ENCODE data around the gene WFDC13. TPM values are rescaled to one million over a fixed set of nuclear protein-coding genes. Genes with fewer than 3 reads are reported as not detected.
"Not testable (repeated sequence)": the region's sequence is repeated elsewhere in the genome, so short reads cannot be mapped to it uniquely, and the experiment has no call there.

WFDC13 gene
- total and polyA plus RNA-seq, 9 donors = not detected

- not testable (repeated sequence) for H3K36me3 ChIP-seq (ENCODE audit: control insufficient read depth, insufficient read depth, low read length); H3K27me3 ChIP-seq (ENCODE audit: control insufficient read depth, insufficient read depth, low read length); DNase-seq; H3K9me3 ChIP-seq (replicated peaks; ENCODE audit: control insufficient read depth, low read depth, low read length); H3K4me3 ChIP-seq (ENCODE audit: low read length); H3K27ac ChIP-seq (ENCODE audit: low read length); H3K4me1 ChIP-seq (ENCODE audit: control insufficient read depth, insufficient read depth, low read length)
Observed at GRCh38 chr20:45716141-45716688, 14.4 kb downstream of the WFDC13 start.

- Histone ChIP-seq H3K4me1 (ENCODE audit: control insufficient read depth, insufficient read depth, low read length) (no peaks in the 10 kb centered on the region), H3K36me3 (ENCODE audit: control insufficient read depth, insufficient read depth, low read length) (no peaks in the 10 kb centered on the region), H3K4me3 (ENCODE audit: low read length) (no peak within 1 kb of the TSS), H3K27ac (ENCODE audit: low read length) (no peak within 1 kb of the TSS), H3K9me3 (replicated peaks; ENCODE audit: control insufficient read depth, low read depth, low read length) (no peaks in the 10 kb centered on the region), H3K27me3 (ENCODE audit: control insufficient read depth, insufficient read depth, low read length) (no peaks in the 10 kb centered on the region)
- no CpG with 5 or more reads among the region's 1 CpG for WGBS (ENCODE audit: insufficient coverage)
- no peak for DNase-seq
Observed at GRCh38 chr20:45722047-45722446, 20.2 kb downstream of the WFDC13 start, which contains the start of gene SPINT4. SPINT4 (plus strand) TSS chr20:45722347; CDS start chr20:45722368, 21 bp downstream.

- no peak for DNase-seq
- H3K36me3 ChIP-seq (ENCODE audit: control insufficient read depth, insufficient read depth, low read length) = no peaks in the 10 kb centered on the region
- no peaks in the 10 kb centered on the region for H3K9me3 ChIP-seq (replicated peaks; ENCODE audit: control insufficient read depth, low read depth, low read length)
- no peaks in the 10 kb centered on the region for H3K27me3 ChIP-seq (ENCODE audit: control insufficient read depth, insufficient read depth, low read length)
- no peaks in the 10 kb centered on the region for H3K4me1 ChIP-seq (ENCODE audit: control insufficient read depth, insufficient read depth, low read length)
- no peak overlapping the region for H3K27ac ChIP-seq (ENCODE audit: low read length)
- no peak overlapping the region for H3K4me3 ChIP-seq (ENCODE audit: low read length)
Observed at GRCh38 chr20:45725134-45725533, 23.3 kb downstream of the WFDC13 start.

- no peaks in the 10 kb centered on the region for H3K27me3 ChIP-seq (ENCODE audit: control insufficient read depth, insufficient read depth, low read length)
- H3K9me3 ChIP-seq (replicated peaks; ENCODE audit: control insufficient read depth, low read depth, low read length) = peaks cover 7% of the 10 kb centered on the region
- no peak overlapping the region for H3K27ac ChIP-seq (ENCODE audit: low read length)
- no peaks in the 10 kb centered on the region for H3K4me1 ChIP-seq (ENCODE audit: control insufficient read depth, insufficient read depth, low read length)
- no peak overlapping the region for H3K4me3 ChIP-seq (ENCODE audit: low read length)
- H3K36me3 ChIP-seq (ENCODE audit: control insufficient read depth, insufficient read depth, low read length) = no peaks in the 10 kb centered on the region
- WGBS (ENCODE audit: insufficient coverage) = no CpG with 5 or more reads among the region's 2 CpGs
- no peak for DNase-seq
Observed at GRCh38 chr20:45727044-45727443, 25.2 kb downstream of the WFDC13 start.

GRCh38 chr20:45732199-45732598 is 30.4 kb downstream of the WFDC13 start:
- Histone ChIP-seq H3K4me1 (ENCODE audit: control insufficient read depth, insufficient read depth, low read length) (no peaks in the 10 kb centered on the region), H3K9me3 (replicated peaks; ENCODE audit: control insufficient read depth, low read depth, low read length) (peaks cover 7% of the 10 kb centered on the region), H3K4me3 (ENCODE audit: low read length) (no peak overlapping the region), H3K27me3 (ENCODE audit: control insufficient read depth, insufficient read depth, low read length) (no peaks in the 10 kb centered on the region), H3K36me3 (ENCODE audit: control insufficient read depth, insufficient read depth, low read length) (no peaks in the 10 kb centered on the region), H3K27ac (ENCODE audit: low read length) (no peak overlapping the region)
- DNase-seq = no peak

GRCh38 chr20:45735552-45735951 is 33.7 kb downstream of the WFDC13 start:
- DNase-seq = no peak
- Histone ChIP-seq H3K9me3 (replicated peaks; ENCODE audit: control insufficient read depth, low read depth, low read length) (peaks cover 7% of the 10 kb centered on the region), H3K36me3 (ENCODE audit: control insufficient read depth, insufficient read depth, low read length) (no peaks in the 10 kb centered on the region), H3K27me3 (ENCODE audit: control insufficient read depth, insufficient read depth, low read length) (no peaks in the 10 kb centered on the region), H3K27ac (ENCODE audit: low read length) (no peak overlapping the region), H3K4me3 (ENCODE audit: low read length) (no peak overlapping the region), H3K4me1 (ENCODE audit: control insufficient read depth, insufficient read depth, low read length) (no peaks in the 10 kb centered on the region)
- WGBS (ENCODE audit: insufficient coverage) = 92% methylated on average over 7 of the region's 8 CpGs

- no peak for DNase-seq
- no peaks in the 10 kb centered on the region for H3K27me3 ChIP-seq (ENCODE audit: control insufficient read depth, insufficient read depth, low read length)
- peaks cover 5% of the 10 kb centered on the region for H3K9me3 ChIP-seq (replicated peaks; ENCODE audit: control insufficient read depth, low read depth, low read length)
- H3K36me3 ChIP-seq (ENCODE audit: control insufficient read depth, insufficient read depth, low read length) = no peaks in the 10 kb centered on the region
- no peaks in the 10 kb centered on the region for H3K4me1 ChIP-seq (ENCODE audit: control insufficient read depth, insufficient read depth, low read length)
- 94% methylated on average over 19 of the region's 23 CpGs for WGBS (ENCODE audit: insufficient coverage)
- H3K4me3 ChIP-seq (ENCODE audit: low read length) = no peak overlapping the region
- H3K27ac ChIP-seq (ENCODE audit: low read length) = no peak overlapping the region
Observed at GRCh38 chr20:45735988-45736387, 34.1 kb downstream of the WFDC13 start.

GRCh38 chr20:45742596-45742995 is 40.8 kb downstream of the WFDC13 start:
- H3K4me3 ChIP-seq (ENCODE audit: low read length) = no peak overlapping the region
- no peaks in the 10 kb centered on the region for H3K27me3 ChIP-seq (ENCODE audit: control insufficient read depth, insufficient read depth, low read length)
- no peaks in the 10 kb centered on the region for H3K9me3 ChIP-seq (replicated peaks; ENCODE audit: control insufficient read depth, low read depth, low read length)
- no peak for DNase-seq
- H3K4me1 ChIP-seq (ENCODE audit: control insufficient read depth, insufficient read depth, low read length) = no peaks in the 10 kb centered on the region
- no peak overlapping the region for H3K27ac ChIP-seq (ENCODE audit: low read length)
- no peaks in the 10 kb centered on the region for H3K36me3 ChIP-seq (ENCODE audit: control insufficient read depth, insufficient read depth, low read length)
- WGBS (ENCODE audit: insufficient coverage) = 100% methylated on average over 1 of the region's 4 CpGs

- H3K27me3 ChIP-seq (ENCODE audit: control insufficient read depth, insufficient read depth, low read length) = no peaks in the 10 kb centered on the region
- no peak for DNase-seq
- no peaks in the 10 kb centered on the region for H3K9me3 ChIP-seq (replicated peaks; ENCODE audit: control insufficient read depth, low read depth, low read length)
- H3K36me3 ChIP-seq (ENCODE audit: control insufficient read depth, insufficient read depth, low read length) = no peaks in the 10 kb centered on the region
- no peak overlapping the region for H3K27ac ChIP-seq (ENCODE audit: low read length)
- no peak overlapping the region for H3K4me3 ChIP-seq (ENCODE audit: low read length)
- H3K4me1 ChIP-seq (ENCODE audit: control insufficient read depth, insufficient read depth, low read length) = no peaks in the 10 kb centered on the region
Observed at GRCh38 chr20:45745015-45745414, 43.2 kb downstream of the WFDC13 start.

- DNase-seq = no peak
- no peak overlapping the region for H3K27ac ChIP-seq (ENCODE audit: low read length)
- WGBS (ENCODE audit: insufficient coverage) = no CpG with 5 or more reads among the region's 1 CpG
- H3K27me3 ChIP-seq (ENCODE audit: control insufficient read depth, insufficient read depth, low read length) = no peaks in the 10 kb centered on the region
- no peaks in the 10 kb centered on the region for H3K36me3 ChIP-seq (ENCODE audit: control insufficient read depth, insufficient read depth, low read length)
- H3K4me3 ChIP-seq (ENCODE audit: low read length) = no peak overlapping the region
- H3K9me3 ChIP-seq (replicated peaks; ENCODE audit: control insufficient read depth, low read depth, low read length) = no peaks in the 10 kb centered on the region
- no peaks in the 10 kb centered on the region for H3K4me1 ChIP-seq (ENCODE audit: control insufficient read depth, insufficient read depth, low read length)
Observed at GRCh38 chr20:45751721-45752120, 49.9 kb downstream of the WFDC13 start.

- no peaks in the 10 kb centered on the region for H3K4me1 ChIP-seq (ENCODE audit: control insufficient read depth, insufficient read depth, low read length)
- no peak overlapping the region for H3K4me3 ChIP-seq (ENCODE audit: low read length)
- no peaks in the 10 kb centered on the region for H3K27me3 ChIP-seq (ENCODE audit: control insufficient read depth, insufficient read depth, low read length)
- WGBS (ENCODE audit: insufficient coverage) = no CpG with 5 or more reads among the region's 3 CpGs
- H3K9me3 ChIP-seq (replicated peaks; ENCODE audit: control insufficient read depth, low read depth, low read length) = no peaks in the 10 kb centered on the region
- H3K27ac ChIP-seq (ENCODE audit: low read length) = no peak overlapping the region
- H3K36me3 ChIP-seq (ENCODE audit: control insufficient read depth, insufficient read depth, low read length) = no peaks in the 10 kb centered on the region
- DNase-seq = no peak
Observed at GRCh38 chr20:45752746-45753145, 50.9 kb downstream of the WFDC13 start.
